HepG2 (cell line): ENCODE data around the gene RALY. TPM values are rescaled to one million over a fixed set of nuclear protein-coding genes. Genes with fewer than 3 reads are reported as not detected.
A peak's percentile ranks its signal among the peaks of the same experiment; 100 is the strongest.

Experiments
- AGO2 ChIP-seq: fragments of 200-400 bp; formaldehyde crosslinking; optimal IDR thresholded peaks from 2 replicates; pipeline ENCODE3; 2017; ENCODE audit warnings: mild to moderate bottlenecking, low read depth, low read length, moderate library complexity
- HOXA9 ChIP-seq: sonication (generic); formaldehyde crosslinking; IDR thresholded peaks from 2 replicates; pipeline ENCODE4 v1.8.1; 2022; ENCODE audit warnings: missing genetic modification reagents, mild to moderate bottlenecking, moderate library complexity, borderline replicate concordance
- NFE2 ChIP-seq: sonication (generic); formaldehyde crosslinking; IDR thresholded peaks from 2 replicates; pipeline ENCODE4 v1.4.0; 2020; ENCODE audit warnings: missing genetic modification reagents
- NFKBIZ ChIP-seq: IDR thresholded peaks from 2 replicates; pipeline ENCODE4 v1.6.1; 2018; ENCODE audit warnings: missing genetic modification reagents, missing compliant biosample characterization
- POLR2A ChIP-seq, 2 experiments: IDR thresholded peaks; 2 replicates each; pipeline ENCODE4 v1.6.1; 2011; ENCODE audit warnings: low read depth in 2 of 2, low read length in 2 of 2, mild to moderate bottlenecking in 1 of 2, moderate library complexity in 1 of 2; ENCODE audit not compliant: insufficient read depth in 1 of 2
- RAD51 ChIP-seq: fragments of 450-650 bp; IDR thresholded peaks from 2 replicates; pipeline ENCODE4 v1.6.1; 2016; ENCODE audit warnings: borderline replicate concordance
- RBFOX2 ChIP-seq: fragments of 200-400 bp; formaldehyde crosslinking; IDR thresholded peaks from 2 replicates; pipeline ENCODE4 v1.6.1; 2017; ENCODE audit warnings: low read depth, mild to moderate bottlenecking, low read length
- RNF2 ChIP-seq: fragments of 450-650 bp; conservative IDR thresholded peaks from 2 replicates; pipeline ENCODE4 v1.6.1; 2016; ENCODE audit warnings: low read depth
- TAF1 ChIP-seq: sonication (generic); formaldehyde crosslinking; IDR thresholded peaks from 2 replicates; pipeline ENCODE4 v1.4.0; 2020; ENCODE audit warnings: missing genetic modification reagents
- ZBTB20 ChIP-seq: sonication (generic); formaldehyde crosslinking; IDR thresholded peaks from 2 replicates; pipeline ENCODE4 v1.8.1; 2023; ENCODE audit warnings: missing genetic modification reagents, low read depth, mild to moderate bottlenecking, borderline replicate concordance
- ZNF296 ChIP-seq: sonication (generic); formaldehyde crosslinking; conservative IDR thresholded peaks from 2 replicates; pipeline ENCODE4 v1.5.0; 2020; ENCODE audit warnings: mild to moderate bottlenecking, missing genetic modification reagents
- ZNF451 ChIP-seq: sonication (generic); formaldehyde crosslinking; IDR thresholded peaks from 2 replicates; pipeline ENCODE4 v1.5.0; 2020; ENCODE audit warnings: mild to moderate bottlenecking, missing genetic modification reagents
- ZNF550 ChIP-seq: sonication (generic); formaldehyde crosslinking; IDR thresholded peaks from 2 replicates; pipeline ENCODE4 v1.4.0; 2020; ENCODE audit warnings: mild to moderate bottlenecking, missing genetic modification reagents, borderline replicate concordance
- ZNF749 ChIP-seq: sonication (generic); formaldehyde crosslinking; IDR thresholded peaks from 2 replicates; pipeline ENCODE4 v1.8.0; 2022; ENCODE audit warnings: mild to moderate bottlenecking, missing genetic modification reagents, moderate library complexity, borderline replicate concordance
- ZNF781 ChIP-seq: sonication (generic); formaldehyde crosslinking; IDR thresholded peaks from 2 replicates; pipeline ENCODE4 v1.5.1; 2020; ENCODE audit warnings: borderline replicate concordance, mild to moderate bottlenecking, missing genetic modification reagents; ENCODE audit errors: not compliant biosample characterization
- ZNF841 ChIP-seq: sonication (generic); formaldehyde crosslinking; IDR thresholded peaks from 2 replicates; pipeline ENCODE4 v1.8.1; 2023; ENCODE audit warnings: missing genetic modification reagents, borderline replicate concordance
- polyA plus RNA-seq, 8 experiments: library from polyadenylated mRNA; depleted of rRNA in 3 of 8; stranded (reverse) in 7 of 8; unstranded in 1 of 8; fragments of >200 nt; fragmentation: Illumina TruSeq in 4 of 8; extraction: Trizol in 4 of 8; gene quantifications; 2 replicates each; pipeline versions ENCODE4 v1.2.1 to v1.2.3, GENCODE V29; 2011 to 2016; ENCODE audit warnings: low read depth in 4 of 8, missing spikeins in 1 of 8, mixed read lengths in 1 of 8; ENCODE audit not compliant: insufficient read depth in 1 of 8
- total RNA-seq, 5 experiments: library from RNA; depleted of rRNA; stranded (reverse); fragments of >200 nt; fragmentation: Illumina TruSeq; extraction: Trizol; gene quantifications; 2 replicates each; pipeline ENCODE4 v1.2.3, GENCODE V29; 2016; ENCODE audit warnings: low read depth in 1 of 5
- TF ChIP-seq, protein P1 (sequence below): sonication (generic); formaldehyde crosslinking; IDR thresholded peaks from 2 replicates; pipeline ENCODE4 v1.5.1; 2020; ENCODE audit warnings: mild to moderate bottlenecking, missing genetic modification reagents, moderate library complexity
- TF ChIP-seq, protein P2 (sequence below): sonication (generic); formaldehyde crosslinking; IDR thresholded peaks from 2 replicates; pipeline ENCODE4 v1.8.0; 2022; ENCODE audit warnings: mild to moderate bottlenecking, missing genetic modification reagents, moderate library complexity
- TF ChIP-seq, protein P3 (sequence below): sonication (generic); formaldehyde crosslinking; IDR thresholded peaks from 2 replicates; pipeline ENCODE4 v1.4.0; 2020; ENCODE audit warnings: missing genetic modification reagents, borderline replicate concordance

Gene RALY
- total and polyA plus RNA-seq, 2 of the 13 experiments (the other 11 are each of a cell fraction or from before 2014, with no cell fraction given): 178 to 186 TPM

DNA sequence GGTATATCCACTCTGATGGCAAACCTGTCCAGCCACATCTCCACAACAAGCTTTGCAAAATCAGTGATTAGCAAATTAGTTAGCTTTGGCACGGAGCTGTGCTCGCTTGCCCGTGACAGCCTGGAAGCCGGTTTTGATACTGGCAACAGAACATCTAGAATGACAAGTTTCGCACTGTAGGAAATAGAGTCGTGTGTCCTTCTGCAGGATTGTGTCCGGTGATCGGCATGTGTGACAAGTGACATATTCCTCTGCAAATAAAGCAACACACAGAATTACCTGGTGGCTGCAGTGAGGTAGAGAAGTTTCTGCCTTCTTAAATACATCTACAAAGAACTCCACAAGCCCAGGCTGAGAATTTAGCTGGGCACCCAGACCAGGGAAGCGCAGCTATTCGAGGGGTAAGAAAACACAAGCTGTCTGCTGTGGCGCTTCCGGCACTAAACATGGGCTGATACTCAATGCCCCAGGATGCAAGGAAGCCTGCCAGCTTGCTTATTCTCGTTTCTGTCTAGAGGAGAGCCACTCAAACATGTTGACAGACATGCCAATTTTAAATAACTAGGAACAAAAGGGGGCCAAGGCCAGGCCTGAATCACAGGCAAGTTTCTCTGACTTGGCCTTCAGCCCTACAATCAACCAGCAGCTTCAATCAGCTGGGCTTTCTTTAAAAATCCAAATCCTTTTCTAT, 96.1 kb downstream of the RALY start (continued):
- TF ChIP-seq, protein P1, sequence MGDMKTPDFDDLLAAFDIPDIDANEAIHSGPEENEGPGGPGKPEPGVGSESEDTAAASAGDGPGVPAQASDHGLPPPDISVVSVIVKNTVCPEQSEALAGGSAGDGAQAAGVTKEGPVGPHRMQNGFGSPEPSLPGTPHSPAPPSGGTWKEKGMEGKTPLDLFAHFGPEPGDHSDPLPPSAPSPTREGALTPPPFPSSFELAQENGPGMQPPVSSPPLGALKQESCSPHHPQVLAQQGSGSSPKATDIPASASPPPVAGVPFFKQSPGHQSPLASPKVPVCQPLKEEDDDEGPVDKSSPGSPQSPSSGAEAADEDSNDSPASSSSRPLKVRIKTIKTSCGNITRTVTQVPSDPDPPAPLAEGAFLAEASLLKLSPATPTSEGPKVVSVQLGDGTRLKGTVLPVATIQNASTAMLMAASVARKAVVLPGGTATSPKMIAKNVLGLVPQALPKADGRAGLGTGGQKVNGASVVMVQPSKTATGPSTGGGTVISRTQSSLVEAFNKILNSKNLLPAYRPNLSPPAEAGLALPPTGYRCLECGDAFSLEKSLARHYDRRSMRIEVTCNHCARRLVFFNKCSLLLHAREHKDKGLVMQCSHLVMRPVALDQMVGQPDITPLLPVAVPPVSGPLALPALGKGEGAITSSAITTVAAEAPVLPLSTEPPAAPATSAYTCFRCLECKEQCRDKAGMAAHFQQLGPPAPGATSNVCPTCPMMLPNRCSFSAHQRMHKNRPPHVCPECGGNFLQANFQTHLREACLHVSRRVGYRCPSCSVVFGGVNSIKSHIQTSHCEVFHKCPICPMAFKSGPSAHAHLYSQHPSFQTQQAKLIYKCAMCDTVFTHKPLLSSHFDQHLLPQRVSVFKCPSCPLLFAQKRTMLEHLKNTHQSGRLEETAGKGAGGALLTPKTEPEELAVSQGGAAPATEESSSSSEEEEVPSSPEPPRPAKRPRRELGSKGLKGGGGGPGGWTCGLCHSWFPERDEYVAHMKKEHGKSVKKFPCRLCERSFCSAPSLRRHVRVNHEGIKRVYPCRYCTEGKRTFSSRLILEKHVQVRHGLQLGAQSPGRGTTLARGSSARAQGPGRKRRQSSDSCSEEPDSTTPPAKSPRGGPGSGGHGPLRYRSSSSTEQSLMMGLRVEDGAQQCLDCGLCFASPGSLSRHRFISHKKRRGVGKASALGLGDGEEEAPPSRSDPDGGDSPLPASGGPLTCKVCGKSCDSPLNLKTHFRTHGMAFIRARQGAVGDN (CRISPR knock-in tag): no peak
- TF ChIP-seq ZNF841 (CRISPR knock-in tag): no peak
- TF ChIP-seq ZBTB20 (CRISPR knock-in tag): no peak
- peak; percentile 50 for TF ChIP-seq AGO2
- TF ChIP-seq NFE2: no peak
- TF ChIP-seq, protein P2, sequence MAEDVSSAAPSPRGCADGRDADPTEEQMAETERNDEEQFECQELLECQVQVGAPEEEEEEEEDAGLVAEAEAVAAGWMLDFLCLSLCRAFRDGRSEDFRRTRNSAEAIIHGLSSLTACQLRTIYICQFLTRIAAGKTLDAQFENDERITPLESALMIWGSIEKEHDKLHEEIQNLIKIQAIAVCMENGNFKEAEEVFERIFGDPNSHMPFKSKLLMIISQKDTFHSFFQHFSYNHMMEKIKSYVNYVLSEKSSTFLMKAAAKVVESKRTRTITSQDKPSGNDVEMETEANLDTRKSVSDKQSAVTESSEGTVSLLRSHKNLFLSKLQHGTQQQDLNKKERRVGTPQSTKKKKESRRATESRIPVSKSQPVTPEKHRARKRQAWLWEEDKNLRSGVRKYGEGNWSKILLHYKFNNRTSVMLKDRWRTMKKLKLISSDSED (CRISPR knock-in tag): no peak
- 0 out of 2 replicates have a peak, but pooled peaks have one; percentile 40 for TF ChIP-seq ZNF550 (CRISPR knock-in tag)
- TF ChIP-seq ZNF749 (CRISPR knock-in tag): 0 out of 2 replicates have a peak, but pooled peaks have one; percentile 8
- TF ChIP-seq RAD51: no peak
- peak in 1 of 2 experiments; percentile 2; a peak in 3 of 4 replicates for TF ChIP-seq POLR2A (IDR thresholded peaks at IDR 0.05; ENCODE audit: insufficient read depth in 1 of 2, low read depth in 2 of 2, low read length in 2 of 2)
- TF ChIP-seq ZNF781 (CRISPR knock-in tag): peak; percentile 26
- TF ChIP-seq HOXA9 (CRISPR knock-in tag): no peak
- no peak for TF ChIP-seq ZNF296 (CRISPR knock-in tag)
- TF ChIP-seq, protein P3, sequence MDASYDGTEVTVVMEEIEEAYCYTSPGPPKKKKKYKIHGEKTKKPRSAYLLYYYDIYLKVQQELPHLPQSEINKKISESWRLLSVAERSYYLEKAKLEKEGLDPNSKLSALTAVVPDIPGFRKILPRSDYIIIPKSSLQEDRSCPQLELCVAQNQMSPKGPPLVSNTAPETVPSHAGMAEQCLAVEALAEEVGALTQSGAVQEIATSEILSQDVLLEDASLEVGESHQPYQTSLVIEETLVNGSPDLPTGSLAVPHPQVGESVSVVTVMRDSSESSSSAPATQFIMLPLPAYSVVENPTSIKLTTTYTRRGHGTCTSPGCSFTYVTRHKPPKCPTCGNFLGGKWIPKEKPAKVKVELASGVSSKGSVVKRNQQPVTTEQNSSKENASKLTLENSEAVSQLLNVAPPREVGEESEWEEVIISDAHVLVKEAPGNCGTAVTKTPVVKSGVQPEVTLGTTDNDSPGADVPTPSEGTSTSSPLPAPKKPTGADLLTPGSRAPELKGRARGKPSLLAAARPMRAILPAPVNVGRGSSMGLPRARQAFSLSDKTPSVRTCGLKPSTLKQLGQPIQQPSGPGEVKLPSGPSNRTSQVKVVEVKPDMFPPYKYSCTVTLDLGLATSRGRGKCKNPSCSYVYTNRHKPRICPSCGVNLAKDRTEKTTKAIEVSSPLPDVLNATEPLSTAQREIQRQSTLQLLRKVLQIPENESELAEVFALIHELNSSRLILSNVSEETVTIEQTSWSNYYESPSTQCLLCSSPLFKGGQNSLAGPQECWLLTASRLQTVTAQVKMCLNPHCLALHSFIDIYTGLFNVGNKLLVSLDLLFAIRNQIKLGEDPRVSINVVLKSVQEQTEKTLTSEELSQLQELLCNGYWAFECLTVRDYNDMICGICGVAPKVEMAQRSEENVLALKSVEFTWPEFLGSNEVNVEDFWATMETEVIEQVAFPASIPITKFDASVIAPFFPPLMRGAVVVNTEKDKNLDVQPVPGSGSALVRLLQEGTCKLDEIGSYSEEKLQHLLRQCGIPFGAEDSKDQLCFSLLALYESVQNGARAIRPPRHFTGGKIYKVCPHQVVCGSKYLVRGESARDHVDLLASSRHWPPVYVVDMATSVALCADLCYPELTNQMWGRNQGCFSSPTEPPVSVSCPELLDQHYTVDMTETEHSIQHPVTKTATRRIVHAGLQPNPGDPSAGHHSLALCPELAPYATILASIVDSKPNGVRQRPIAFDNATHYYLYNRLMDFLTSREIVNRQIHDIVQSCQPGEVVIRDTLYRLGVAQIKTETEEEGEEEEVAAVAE (CRISPR knock-in tag): no peak
- no peak for TF ChIP-seq NFKBIZ
- TF ChIP-seq RNF2: no peak
- no peak for TF ChIP-seq TAF1
- TF ChIP-seq ZNF451 (CRISPR knock-in tag): no peak
- peak; percentile 67 for TF ChIP-seq RBFOX2
